GM18519 (cell line): Measurements from ENCODE around the gene ATP6V0B.

ENCODE experiments used
- ATAC-seq: cut with Tn5 transposase; IDR thresholded peaks from one replicate; pipeline ENCODE4 v1.9.1; 2021; ENCODE audit warnings: mild to moderate bottlenecking, moderate library complexity; ENCODE audit not compliant: unreplicated experiment, low FRiP score

Gene ATP6V0B

DNA sequence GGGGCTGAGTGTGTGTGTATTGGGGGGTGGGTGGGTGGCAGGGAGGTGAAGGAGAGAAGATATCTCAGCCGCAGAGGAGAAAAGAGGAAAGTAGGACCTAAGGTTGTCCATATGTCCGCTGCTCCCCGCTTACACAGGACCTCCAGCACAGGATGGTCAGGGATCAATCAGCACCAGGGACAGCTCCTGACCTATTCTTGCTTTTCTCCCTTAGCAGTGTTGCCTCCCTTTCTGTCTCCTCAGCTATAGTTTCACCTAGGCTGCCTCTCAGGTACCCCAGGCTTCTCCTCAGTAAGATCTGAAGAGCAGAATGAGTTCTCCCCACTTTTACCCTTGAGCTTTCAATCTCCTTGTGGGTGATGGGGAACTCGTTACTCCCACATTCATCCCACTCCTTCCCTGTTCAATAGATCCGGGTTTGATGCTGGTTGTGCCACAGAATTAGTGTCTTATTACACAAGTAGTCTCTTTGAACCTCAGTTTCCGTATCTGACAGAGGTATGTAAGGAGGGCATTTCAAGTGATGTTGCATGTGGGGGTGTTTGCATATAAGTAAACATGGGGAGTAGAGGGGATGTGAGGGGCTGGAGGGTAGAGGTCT lies 6.3 kb upstream of the ATP6V0B start:
- ATAC-seq = no peak

- no peak for ATAC-seq
Observed at GRCh38 chr1:43969416-43969745, 5.4 kb upstream of the ATP6V0B start.

DNA sequence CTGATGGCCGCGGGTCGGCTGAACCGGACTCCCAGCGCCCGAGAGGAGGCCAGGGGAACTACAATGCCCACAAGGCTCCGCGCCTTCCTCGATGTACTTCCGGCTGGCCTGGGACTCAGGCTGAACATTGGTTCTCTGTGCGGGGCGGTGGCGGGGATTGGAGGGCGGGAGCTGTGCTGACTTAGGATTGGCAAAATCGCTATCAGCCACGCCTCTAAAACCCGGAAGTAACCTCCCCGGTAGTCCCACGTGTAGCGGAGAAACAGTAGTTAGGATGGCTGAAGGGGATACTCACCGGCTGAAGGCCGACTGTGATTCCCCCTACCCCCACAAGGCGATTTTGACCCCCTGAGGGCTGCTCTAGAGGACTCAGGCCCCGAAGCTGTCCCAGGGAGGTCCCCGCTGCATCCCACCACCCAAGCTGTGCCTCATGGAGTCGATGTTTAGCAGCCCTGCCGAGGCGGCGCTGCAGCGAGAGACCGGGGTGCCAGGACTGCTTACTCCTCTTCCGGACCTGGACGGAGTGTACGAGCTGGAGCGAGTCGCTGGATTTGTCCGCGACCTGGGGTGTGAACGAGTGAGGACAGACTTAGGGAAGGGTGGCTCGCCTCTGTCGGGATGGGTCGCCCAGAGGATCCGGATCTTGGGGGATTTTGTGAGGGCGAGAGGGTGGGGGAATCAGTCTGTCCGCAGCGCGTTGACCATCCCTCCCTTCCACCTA lies 4.9 kb upstream of the ATP6V0B start, which contains the start of gene DPH2:
DPH2 (plus strand) TSS at position 265 of the 721 bp plus-strand sequence; CDS start at position 431, 166 bp downstream.
- peak; percentile 57 for ATAC-seq

DNA sequence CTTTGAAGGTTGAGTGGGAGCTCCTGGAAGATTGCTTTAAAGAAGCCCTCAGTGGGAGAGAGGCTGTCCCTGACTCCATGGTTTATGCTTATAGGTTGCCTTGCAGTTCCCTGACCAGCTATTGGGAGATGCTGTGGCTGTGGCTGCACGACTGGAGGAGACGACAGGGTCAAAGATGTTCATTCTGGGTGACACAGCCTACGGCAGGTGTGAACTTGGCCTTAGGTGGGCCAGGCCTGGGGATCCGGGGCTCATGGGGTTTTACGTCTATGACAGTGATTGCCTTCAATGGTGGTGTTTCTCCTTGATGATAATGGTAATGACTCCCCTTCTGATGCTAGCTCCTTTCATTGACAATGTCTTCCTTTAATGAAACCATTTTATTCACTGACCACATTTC lies 4.3 kb upstream of the ATP6V0B start:
- ATAC-seq = no peak

DNA sequence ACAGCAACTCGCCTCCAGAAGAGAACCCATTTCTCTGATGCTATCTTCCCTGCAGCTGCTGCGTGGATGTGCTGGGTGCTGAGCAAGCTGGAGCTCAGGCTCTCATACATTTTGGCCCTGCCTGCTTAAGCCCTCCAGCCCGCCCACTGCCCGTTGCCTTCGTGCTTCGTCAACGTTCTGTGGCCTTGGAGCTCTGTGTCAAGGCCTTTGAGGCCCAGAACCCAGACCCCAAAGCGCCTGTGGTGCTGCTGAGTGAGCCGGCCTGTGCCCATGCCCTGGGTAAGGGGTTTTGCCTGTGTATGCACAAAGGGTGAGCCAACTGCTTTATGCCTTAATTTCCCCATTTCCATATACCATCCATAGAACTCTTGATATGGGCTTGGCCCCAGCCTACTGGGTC lies 3.8 kb upstream of the ATP6V0B start:
- no peak for ATAC-seq

DNA sequence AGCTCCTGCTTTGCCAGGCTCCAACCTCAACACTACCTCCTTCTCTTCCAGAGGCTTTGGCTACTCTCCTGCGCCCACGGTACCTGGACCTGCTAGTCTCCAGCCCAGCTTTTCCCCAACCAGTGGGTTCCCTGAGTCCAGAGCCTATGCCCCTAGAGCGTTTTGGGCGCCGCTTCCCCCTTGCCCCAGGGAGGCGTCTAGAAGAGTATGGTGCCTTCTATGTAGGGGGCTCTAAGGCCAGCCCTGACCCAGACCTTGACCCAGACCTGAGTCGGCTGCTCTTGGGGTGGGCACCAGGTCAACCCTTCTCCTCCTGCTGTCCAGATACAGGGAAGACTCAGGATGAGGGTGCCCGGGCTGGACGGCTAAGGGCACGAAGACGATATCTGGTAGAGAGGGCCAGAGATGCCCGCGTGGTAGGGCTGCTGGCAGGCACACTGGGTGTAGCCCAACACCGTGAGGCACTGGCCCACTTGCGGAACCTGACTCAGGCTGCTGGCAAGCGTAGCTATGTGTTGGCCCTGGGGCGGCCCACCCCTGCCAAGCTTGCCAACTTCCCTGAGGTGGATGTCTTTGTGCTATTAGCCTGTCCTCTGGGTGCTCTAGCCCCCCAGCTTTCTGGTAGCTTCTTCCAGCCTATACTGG lies 3.3 kb upstream of the ATP6V0B start:
- no peak for ATAC-seq

DNA sequence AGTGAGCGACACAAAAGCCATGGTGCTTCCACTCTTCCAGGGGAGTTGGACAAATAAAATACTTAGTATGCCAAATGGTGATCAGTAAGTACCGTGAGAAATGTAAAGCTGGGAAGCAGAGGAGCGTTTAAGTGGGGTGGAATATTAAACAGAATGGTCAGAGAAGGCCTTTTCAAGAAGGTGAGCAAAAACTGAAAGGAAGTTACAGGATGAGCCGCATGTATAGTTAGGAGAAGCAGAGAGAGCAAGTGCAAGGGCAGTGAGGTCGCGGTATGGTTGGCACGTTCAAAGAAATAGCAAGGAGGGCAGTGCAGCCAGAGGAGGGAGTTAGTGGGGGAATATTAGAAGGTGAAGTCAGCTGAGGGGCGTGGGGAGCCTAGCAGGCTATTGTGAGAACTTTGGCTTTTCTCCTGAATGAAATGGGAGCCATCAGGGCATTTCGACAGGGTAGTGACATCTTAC lies 748 bp upstream of the ATP6V0B start:
- ATAC-seq = no peak

GRCh38 chr1:43975249-43975961 lies 645 bp downstream of the ATP6V0B start:
- no peak for ATAC-seq

DNA sequence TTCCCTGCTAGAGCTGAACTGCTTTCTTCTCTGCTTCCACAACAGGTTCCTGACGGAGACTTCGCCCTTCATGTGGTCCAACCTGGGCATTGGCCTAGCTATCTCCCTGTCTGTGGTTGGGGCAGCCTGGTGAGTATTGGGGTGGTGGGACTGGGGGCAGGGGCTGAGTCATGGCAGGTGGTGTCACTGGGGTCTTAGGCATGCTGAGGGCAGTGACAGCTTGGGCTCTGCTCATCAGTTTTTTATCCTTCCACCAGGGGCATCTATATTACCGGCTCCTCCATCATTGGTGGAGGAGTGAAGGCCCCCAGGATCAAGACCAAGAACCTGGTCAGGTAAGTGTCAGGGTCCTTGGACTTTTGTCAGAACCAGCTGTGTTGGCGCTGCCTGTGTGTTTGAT lies 1.3 kb downstream of the ATP6V0B start:
- ATAC-seq = no peak

GRCh38 chr1:43976890-43977289 lies 2.1 kb downstream of the ATP6V0B start:
- ATAC-seq = no peak

GRCh38 chr1:43977376-43978263 lies 2.9 kb downstream of the ATP6V0B start:
- no peak for ATAC-seq

GRCh38 chr1:43978264-43978550 lies 3.4 kb downstream of the ATP6V0B start:
- ATAC-seq = no peak

DNA sequence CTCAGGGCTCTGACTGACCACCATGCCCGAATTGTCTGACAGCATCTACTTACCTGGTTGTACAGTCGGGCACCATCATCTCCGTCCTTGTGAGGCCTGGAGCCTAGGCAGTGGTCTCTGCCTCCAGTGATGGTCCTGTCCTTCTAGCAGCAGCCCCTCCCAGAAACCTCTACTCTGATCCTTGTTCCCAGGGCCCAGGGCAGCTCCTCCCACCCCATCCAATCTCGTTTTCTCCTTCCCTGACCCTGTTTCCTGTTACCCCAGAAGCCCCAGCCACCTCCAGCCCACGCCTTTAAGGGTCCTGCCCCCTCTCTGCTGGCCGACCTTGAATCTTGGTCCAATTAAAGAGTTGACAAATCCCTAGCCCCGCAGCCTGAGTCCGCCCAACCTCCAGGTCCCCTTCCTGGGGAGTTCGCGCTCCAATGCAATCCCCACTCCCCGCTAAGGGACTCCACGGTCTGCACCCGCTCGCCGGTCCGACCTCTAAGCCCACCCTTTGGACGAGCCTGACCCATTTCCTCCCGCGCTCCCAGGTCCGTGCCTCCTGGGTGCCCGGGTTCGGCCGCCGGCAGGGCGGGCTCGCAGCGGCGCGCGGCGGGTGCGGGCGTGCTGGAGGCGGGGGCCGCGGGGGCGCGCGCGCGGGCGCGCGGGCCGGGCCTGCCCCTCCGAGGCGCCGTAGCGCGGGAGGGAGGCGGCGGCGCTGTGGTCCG lies 3.9 kb downstream of the ATP6V0B start, which contains the start of gene B4GALT2:
B4GALT2 (plus strand) TSS at position 660 of the 710 bp plus-strand sequence. CDS start 1,951 bp downstream, outside the sequence.
- ATAC-seq = no peak

DNA sequence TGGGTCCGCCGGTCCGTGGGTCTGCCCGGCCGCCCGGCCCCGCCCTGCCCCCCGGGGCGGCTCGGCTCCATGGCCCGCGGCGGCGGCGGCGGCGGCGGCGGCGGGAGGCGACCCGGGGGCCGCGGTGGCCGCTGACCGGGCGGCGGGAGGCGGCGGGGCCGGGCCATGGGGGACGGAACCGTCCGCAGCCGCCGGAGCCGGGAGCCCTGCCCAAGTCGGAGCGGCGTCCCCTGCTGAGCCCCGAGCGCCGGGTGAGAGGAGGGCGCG lies 4.4 kb downstream of the ATP6V0B start:
- no peak for ATAC-seq

DNA sequence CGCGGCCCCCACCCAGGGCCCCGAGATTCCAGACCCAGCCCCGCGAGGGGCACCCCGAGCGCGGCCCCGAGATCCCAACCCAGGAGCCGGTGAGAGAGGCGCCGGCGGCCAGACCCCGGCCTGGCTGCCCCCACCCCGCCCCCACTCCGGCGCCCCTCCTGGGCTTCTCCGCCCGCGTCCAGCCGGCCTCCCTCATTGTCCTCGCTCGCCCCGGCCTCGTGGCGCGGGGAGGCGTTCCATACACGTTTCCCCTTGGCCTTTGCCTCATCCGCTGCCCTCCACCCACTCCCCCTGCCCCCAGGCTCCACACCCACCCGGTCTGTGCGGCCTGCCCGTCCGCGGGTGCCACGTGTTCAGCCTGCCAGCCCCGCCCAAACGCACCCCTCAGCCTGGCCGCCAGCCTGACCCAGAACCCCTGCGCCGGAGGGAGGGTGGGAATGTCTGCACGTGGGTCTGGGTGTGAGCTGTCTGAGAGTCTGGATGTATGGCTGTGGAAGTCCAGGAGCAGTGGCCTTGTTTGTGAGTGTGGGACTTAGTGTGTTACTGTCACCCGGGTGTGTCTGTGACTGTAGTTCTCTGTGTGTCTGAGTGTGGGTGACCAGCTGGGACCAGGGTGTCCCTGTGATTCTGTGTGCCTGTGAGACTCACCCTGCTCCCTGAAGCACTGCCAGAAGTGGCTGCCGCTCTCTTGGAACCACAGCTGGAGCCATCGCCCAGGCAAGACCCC lies 4.9 kb downstream of the ATP6V0B start:
- no peak for ATAC-seq

GRCh38 chr1:43980255-43981134 lies 5.7 kb downstream of the ATP6V0B start:
- ATAC-seq = no peak

- no peak for ATAC-seq
Observed at GRCh38 chr1:43981135-43981491, 6.4 kb downstream of the ATP6V0B start.

- no peak for ATAC-seq
Observed at GRCh38 chr1:43981636-43982035, 6.9 kb downstream of the ATP6V0B start.
